Measurements from ENCODE around the gene TBC1D25.

TBC1D25 gene

DNA sequence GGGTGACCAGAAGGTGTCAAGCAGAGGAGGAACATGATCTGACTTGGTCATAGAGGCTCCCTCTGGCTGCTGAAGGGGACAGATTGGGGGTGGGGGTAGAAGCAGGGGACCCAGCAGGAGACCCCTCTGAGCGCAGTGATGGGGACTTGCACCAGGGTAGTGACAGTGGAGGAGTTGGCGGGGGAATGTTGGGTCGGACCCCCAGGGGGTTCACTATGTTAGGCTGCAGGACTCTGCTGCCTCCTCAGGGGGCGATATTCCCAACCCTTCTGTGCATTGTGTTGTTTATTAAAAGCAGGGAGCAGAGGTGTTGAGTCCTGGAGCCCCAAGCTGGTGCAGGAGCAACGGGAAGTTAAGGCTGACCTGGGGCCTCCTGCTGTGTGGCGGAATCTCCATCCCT is 66.6 kb downstream of the TBC1D25 start:
- no peak for DNase-seq

DNA sequence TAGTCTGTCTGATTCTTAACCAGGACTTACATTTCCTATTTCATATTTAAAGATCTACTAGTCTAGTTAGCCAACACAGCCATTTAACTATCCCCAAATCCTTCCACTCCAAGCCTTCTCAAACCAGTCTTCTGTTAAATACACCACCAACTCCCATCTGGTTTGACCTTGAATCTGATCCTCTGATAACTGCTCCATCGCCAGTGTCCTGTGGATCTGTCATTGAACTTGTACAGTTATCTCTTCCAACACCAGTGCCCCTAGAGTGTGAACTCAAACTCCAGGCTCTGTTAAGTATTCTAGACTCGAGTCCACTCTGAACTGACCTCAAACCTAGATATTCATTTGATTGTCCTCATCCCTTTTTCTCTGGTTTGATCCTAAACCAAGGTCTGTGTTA is 72.2 kb downstream of the TBC1D25 start:
- no peak for DNase-seq
